LNCAP (cell line): ENCODE results near the gene LTO1.

ENCODE experiments used
- TF ChIP-seq, protein P1 (sequence below): fragments of 450-650 bp; IDR thresholded peaks from 2 replicates; pipeline ENCODE4 v1.5.1; 2017; ENCODE audit warnings: mild to moderate bottlenecking

Gene LTO1

DNA sequence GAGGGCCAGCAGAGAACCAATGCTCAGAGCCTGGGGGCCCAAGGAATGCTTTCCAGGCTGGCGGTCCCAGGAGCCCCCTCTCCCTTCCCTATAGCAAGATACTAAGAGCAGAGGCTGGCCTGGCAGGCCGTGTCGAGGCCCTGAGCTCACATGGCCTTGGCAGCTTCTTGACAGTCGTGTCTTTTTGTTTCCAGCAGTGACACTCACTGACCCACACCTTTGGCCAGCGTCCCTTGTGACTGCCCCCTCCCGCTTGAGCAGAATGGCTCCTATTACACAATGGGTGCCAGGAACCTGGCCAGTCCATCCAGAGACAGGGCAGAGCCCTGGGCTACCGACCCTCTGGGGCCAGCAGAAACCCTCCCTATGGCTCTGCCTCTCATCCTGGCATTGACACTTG is 40.6 kb downstream of the LTO1 start:
- TF ChIP-seq, protein P1, sequence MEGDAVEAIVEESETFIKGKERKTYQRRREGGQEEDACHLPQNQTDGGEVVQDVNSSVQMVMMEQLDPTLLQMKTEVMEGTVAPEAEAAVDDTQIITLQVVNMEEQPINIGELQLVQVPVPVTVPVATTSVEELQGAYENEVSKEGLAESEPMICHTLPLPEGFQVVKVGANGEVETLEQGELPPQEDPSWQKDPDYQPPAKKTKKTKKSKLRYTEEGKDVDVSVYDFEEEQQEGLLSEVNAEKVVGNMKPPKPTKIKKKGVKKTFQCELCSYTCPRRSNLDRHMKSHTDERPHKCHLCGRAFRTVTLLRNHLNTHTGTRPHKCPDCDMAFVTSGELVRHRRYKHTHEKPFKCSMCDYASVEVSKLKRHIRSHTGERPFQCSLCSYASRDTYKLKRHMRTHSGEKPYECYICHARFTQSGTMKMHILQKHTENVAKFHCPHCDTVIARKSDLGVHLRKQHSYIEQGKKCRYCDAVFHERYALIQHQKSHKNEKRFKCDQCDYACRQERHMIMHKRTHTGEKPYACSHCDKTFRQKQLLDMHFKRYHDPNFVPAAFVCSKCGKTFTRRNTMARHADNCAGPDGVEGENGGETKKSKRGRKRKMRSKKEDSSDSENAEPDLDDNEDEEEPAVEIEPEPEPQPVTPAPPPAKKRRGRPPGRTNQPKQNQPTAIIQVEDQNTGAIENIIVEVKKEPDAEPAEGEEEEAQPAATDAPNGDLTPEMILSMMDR: no peak

DNA sequence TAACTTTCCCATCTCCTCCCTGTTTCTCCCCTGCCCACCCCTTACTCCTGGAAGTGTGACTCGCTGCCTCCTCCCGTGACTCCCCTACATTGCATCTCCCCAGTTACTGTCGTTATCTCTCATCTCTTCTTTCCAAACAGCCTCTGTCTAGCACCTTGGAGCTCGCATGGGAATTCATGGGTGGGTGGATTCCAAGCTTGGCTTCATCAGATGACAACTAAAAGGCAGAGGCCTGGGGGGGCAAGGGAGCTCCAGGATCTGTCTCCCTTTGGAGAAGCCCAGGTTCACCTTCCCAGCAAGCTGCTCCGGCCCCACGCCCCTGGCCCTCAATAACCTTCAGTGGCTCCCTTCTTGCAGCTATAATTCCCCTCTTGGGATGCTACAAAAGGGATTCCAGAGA is 41.1 kb downstream of the LTO1 start:
- TF ChIP-seq, protein P1: no peak

DNA sequence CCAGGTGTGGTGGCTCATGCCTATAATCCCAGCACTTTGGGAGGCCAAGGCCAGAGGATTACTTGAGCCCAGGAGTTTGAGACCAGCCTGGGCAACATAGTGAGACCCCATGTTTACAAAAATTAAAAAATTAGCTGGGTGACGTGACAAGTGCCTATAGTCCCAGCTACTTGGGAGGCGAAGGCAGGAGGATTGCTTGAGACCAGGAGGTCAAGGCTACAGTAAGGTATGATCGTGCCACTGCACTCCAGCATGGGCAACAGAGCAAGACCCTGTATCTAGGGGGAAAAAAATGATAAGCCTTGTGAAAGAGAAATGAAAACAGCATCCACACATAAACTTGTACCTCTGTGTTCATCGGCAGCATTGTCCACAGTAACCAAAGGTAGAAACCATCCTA is 42.3 kb downstream of the LTO1 start:
- TF ChIP-seq, protein P1: no peak

DNA sequence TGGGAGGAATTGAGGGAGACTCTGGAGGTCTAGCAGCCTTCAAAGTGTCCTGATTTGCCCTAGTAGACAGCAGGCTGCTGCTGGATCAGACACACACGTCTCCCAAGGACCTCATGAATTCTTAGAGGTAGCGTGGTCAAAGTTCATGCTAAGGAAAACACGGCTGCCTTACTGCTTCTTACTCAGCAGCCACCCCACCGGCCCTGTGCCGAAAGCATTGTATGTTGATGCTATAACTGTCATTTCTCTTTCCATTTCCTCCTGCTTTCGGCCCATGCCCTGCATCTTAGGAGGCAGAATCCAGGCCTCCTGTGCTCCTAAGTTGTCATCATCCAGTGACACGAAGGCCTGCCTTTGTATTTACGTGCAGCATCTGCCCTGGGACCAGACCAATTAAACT is 44.7 kb downstream of the LTO1 start:
- TF ChIP-seq, protein P1: no peak

DNA sequence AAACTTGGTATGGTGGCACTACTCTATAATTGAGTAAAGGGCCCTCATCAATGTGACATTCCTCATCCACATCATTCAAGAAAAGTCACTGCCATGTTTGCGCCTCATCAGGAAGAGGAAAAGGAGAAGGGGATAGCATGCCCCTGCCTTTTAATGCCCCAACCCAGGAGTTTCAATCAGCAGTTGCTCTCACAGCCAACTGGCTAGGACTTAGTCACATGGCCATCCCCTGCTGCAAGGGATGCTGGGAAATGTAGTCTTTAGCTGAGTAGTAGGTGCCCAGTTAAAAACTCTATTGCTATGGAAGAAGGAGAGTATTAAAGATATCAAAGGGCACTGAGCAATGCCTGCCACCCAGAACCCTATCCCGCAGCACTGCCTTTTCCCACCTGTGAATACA is 45.1 kb downstream of the LTO1 start:
- TF ChIP-seq, protein P1: no peak

DNA sequence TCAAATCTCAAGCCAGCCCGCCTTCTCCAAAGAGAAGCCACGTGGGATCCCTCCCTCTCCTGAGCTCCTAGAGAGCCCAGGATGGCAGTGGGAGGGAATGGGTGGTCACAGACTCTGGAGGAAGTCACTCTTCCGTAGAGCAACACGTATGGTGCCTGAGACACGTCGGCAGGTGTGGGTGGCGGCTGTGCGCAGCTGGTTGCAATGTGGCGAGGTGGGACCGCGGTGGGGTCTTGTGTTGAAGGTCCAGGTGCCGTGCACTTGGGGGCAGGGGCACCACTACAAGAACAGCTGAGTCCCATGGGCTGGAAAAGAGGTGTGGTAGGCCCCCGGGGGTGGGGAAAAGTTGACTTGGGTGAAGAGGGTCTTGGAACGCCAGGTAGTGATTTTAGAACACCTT is 47.6 kb downstream of the LTO1 start:
- TF ChIP-seq, protein P1: no peak

DNA sequence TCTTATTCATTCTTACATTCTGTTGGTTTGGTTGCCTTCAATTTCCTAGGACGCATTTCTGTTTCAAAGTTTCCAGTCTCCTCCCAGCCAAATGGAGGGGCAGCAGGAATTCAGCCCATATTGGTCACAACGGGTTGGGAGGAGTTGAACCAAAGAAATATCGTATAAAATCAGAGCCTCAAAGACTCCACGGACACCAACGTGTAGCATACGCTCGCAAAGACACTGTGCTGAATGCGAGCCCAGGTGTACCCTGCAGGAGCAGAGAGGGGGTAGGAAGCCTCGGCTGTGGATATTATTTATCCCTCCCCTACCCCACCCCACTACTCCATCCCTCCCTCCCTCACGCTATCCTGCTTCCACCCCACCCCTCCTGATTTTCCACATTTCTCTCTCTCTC is 49.7 kb downstream of the LTO1 start:
- TF ChIP-seq, protein P1: no peak

DNA sequence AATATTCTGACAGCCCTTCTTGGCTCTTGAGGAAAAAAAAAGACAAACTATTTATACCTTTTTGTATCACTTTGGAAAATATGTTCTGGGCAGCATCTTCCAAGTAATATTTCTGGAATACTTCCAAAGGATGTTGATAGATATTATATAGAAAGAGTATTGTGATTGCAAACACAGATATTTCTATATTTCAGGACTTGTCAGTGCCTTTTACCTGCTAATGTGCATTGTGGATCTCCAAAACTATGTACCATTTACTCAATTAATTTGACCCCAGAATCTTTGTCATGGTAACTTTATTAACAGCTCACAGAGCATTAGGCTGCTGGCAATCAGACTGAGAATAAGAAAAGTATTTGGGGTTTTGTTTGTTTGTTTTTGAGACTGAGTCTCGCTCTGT is 50.9 kb downstream of the LTO1 start:
- TF ChIP-seq, protein P1: no peak
